Kidney tubule cell (primary cell): ENCODE results near the gene CABLES1.
A peak's percentile ranks its signal among the peaks of the same experiment; 100 is the strongest.
"Not testable (repeated sequence)": the region's sequence is repeated elsewhere in the genome, so short reads cannot be mapped to it uniquely, and the experiment has no call there.

Experiments used
- DNase-seq: peaks from one replicate; pipeline ENCODE4 v3.0.0-alpha.2; 2018; ENCODE audit warnings: low spot score

CABLES1 gene

GRCh38 chr18:23226391-23226790, 91.1 kb downstream of the CABLES1 start:
- no peak for DNase-seq

- peak; percentile 64 for DNase-seq
Measured at GRCh38 chr18:23226930-23227725, 91.8 kb downstream of the CABLES1 start.

DNA sequence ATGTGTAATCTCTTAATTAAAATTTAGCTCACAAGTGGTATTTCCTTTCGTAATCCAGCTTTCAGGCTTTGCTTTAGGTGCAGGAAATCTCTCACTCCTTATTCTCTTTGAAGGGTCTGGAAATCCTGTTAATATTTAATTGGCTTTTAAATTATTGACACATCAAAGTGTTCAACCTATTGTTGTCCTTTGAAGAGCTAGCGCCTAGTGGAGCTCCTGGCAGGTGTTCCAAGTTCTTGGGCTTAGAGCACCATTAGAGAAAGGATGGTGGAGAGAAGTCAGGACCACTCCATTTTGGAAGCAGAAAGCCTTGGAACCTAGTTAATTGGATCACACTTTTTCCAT, 92.4 kb downstream of the CABLES1 start:
- DNase-seq: peak; percentile 80

DNA sequence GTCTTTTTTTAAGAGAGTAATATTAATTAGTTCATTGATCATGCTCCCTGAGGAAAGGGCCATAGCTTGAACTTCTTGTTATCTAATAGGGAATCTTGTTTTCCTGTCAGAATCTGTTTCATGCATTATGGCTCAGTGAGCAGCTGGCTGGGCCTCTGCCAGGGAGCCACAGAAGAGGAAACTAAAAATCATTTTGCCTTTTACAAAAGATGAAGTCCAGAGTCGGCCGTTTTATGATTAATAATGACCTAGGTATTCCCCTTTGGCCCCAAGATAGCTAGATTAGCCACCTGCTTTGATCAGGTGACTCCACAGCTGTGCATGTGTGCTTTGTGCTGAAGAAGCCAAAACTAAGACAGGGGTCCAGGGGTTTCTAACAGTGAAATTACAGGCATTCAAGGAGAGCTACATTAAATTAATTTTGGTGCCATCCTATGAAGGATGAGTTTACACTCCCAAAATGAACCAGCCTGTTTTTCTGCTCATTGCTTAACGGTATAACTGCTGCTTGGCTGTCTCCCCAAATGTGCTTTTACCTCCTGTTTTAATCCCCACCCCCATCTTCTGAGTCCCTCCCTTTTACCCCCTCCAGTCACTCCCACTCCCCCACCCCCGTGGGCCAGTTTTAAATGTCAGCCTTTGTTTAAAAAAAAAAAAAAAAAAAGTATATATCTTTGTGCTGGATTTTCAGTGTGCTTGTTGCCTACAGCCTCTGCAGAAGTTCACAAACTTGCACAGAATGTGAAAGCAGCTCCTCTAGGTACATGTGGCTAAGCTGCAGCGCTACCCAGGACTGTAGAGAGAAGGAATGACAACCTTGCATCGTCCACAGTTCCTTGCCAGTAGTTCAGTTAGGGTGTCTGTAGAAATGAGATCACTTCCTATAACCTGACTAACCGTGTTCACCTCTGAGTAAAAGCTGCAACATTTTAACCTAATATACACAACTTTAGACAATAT, 93.1 kb downstream of the CABLES1 start:
- DNase-seq: peak; percentile 82

- no peak for DNase-seq
Measured at GRCh38 chr18:23229472-23229871, 94.2 kb downstream of the CABLES1 start.

- no peak for DNase-seq
Measured at GRCh38 chr18:23230686-23231085, 95.4 kb downstream of the CABLES1 start.

GRCh38 chr18:23231340-23232021, 96.2 kb downstream of the CABLES1 start:
- peak; percentile 89 for DNase-seq

DNA sequence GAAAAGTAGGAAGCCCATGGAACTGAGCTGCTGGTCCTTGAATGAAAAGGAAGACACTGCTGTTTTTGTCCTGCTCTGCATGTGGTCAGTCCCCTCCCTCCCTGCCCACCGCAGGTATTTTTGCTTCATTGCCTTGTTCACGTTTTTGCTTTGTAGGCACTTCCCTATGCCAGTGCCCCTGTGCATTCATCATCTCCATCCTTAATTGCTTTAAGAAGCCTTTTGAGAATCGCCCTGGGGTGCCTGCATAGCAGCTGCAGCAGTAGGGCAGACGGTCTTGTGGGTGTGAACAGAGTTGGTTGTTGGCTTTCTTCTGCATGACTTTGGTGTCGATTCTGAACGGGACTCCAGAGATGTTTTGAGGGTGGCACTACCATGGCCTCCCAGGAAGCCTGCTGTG, 97.0 kb downstream of the CABLES1 start:
- DNase-seq: peak; percentile 29

- no peak for DNase-seq
Measured at GRCh38 chr18:23234619-23235018, 99.3 kb downstream of the CABLES1 start.

DNA sequence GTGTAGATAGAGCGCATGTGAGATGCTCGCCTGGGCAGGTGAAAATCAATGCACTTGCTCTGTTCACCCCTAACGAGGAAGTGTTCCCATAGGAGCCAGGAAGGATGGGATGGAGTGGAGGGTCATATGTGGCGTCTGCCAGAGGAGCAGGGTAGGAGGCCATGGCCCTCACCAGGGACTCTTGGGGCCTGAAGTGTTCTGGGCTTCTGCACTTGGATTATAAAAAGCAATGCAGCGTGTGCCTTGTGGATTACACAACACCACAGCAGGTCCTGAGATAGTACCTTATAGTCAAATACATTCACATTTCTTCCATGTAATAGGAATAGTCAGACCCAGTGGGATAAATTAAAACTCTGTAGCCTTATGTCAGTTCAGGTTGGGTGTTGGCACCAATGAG, 100.1 kb downstream of the CABLES1 start:
- no peak for DNase-seq

DNA sequence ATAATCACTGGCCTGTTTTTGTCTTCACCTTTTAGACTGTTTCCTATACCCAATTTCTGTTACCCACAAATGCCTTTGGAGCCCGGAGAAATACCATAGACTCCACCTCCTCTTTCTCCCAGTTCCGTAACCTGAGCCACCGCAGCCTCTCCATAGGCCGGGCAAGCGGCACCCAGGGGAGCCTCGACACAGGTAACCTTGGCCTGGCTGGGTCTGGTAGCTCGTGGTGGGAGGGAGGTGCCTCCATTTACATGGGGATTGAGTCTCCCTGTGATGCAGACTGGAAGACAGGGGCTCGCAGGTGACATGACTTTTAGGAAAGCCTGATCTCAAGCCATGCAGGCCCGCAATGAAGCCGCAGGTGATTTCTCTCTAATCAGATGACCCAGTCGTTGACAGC, 100.6 kb downstream of the CABLES1 start:
- no peak for DNase-seq

DNA sequence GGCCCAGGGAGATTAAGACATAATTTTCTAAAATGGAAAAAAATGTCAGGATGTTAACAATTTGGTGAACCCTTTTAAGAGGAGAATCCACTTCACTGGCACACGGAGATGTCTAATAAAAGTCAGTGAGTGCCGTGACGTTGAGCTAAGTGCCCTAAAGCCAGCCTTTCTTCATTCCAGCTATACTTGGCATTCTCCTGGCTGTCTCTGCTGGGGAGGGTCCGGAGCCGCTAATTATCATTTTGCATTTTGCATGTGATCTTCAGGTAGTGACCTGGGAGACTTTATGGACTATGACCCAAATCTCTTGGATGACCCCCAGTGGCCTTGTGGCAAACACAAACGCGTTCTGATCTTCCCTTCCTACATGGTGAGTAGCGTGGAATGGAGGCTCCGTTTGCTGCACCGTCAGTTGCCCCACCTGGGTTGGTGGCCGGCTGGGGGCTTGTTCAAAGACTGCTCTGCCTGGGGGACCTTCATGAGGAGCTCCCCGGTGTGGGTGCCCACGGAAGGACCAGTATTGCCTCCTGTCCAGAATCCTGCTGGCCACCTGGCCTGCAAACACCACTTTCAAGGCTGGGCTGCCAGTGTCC, 101.7 kb downstream of the CABLES1 start:
- DNase-seq: no peak

GRCh38 chr18:23237524-23238151, 102.4 kb downstream of the CABLES1 start:
- peak; percentile 57 for DNase-seq

DNA sequence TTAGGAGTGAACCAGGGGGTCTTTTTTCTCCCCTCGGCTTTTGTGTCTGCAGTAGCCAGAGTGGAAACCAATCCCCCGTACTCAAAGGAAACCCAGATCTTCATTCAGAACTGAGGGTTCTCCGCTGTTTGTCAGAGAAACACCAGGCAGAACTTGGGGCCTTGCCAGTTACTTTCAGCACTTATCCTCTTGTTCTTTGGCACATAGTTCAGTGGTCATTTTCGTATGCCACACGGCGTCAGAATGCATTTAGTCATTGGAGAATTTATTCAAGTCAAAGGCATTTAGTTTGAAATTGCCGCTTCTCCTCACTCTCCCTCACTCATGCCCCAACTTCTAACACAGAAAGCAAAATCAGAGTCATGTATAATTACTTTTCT, 102.9 kb downstream of the CABLES1 start:
- DNase-seq: peak; percentile 74

DNA sequence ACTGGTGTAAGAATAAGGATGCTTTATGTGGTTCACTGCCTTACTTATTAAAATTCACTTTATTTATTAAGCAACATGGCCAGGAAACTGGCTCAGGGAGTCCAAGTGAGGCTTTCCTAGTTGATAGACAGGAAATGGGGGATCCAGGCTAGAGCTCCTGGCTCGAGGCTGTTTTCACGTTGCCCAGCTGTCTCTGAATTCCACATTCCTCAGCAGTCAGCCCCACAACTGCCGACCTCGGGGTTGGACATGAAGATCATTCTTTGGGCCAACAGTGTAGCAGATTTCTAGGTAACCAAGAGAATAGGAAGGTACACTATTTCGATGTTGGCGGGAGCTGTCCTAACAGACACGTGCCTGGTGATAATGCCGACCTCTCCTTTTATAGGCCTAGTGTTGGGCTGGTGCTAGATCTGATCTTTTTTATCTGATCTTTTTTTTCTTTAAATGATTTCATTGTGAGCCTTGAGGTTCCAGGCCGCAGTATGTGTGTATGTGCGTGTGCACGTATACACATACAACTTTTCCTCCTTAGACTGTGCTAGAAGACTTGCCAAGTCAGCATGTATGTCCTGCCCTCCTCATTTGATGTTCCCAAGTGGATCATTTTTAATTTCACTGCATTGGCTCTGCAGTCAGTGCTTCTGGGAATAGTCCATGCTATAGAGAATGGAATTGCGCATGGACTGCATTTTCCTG, 103.5 kb downstream of the CABLES1 start:
- DNase-seq: peak; percentile 16

DNA sequence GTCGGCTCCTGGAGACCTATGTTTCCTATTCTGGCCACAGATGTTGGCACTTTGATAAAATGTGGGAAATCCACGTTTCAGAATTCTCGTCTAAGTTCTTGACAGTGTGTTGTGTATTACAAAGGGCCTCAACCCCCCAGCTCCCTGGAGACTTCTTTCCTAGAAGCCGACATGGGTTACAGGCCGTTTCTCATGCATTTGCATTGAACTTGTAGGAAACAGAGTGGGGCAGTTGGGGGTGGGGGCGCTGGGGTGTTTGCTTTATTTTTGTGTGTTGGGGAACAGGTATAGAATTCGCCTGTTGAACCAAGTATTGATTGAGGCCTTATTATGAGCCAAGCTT, 104.0 kb downstream of the CABLES1 start:
- no peak for DNase-seq

GRCh38 chr18:23239885-23240608, 104.8 kb downstream of the CABLES1 start:
- no peak for DNase-seq

- DNase-seq: no peak
Measured at GRCh38 chr18:23240609-23240930, 105.3 kb downstream of the CABLES1 start.

- not testable (repeated sequence) for DNase-seq
Measured at GRCh38 chr18:23241833-23242496, 106.7 kb downstream of the CABLES1 start.

DNA sequence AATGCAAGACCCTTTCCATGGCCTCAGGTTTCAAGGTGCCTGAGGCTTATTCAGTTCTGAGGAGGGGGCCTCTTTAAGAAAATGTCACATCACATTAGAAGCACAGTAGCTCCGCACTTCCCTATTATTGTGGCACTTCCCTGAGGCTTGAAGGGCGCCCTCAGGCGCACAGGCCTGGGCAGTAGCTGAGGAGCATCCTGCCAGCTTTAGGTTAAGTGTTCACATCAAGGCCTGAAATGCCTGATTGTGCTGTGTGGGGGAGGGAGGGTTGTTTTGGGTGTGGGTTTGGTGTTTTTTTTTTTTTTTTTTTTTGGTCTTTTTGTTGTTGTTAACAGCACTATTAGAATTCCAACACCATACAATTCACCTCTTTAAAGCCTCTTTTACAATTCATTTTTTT, 107.9 kb downstream of the CABLES1 start:
- DNase-seq: no peak
